OCI-LY1 (cell line): Measurements from ENCODE around the gene DCDC2.
"Not testable (repeated sequence)": the region's sequence is repeated elsewhere in the genome, so short reads cannot be mapped to it uniquely, and the experiment has no call there.

ENCODE experiments used
- CTCF ChIP-seq: fragments of 200-600 bp; sonication (generic), shearing (Covaris generic); IDR thresholded peaks from 2 replicates; pipeline ENCODE4 v1.5.1; 2017; ENCODE audit warnings: mild to moderate bottlenecking, antibody characterized with exemption, low read length, moderate library complexity, mixed read lengths
- EZH2 ChIP-seq: fragments of 200-600 bp; sonication (generic), shearing (Covaris generic); IDR thresholded peaks from 2 replicates; pipeline ENCODE4 v1.8.0; 2017; ENCODE audit warnings: borderline replicate concordance, mixed run types, mild to moderate bottlenecking, antibody characterized with exemption, low read length, moderate library complexity, mixed read lengths

- not testable (repeated sequence) for TF ChIP-seq CTCF, EZH2
Observed at GRCh38 chr6:24311775-24312174, 46.1 kb downstream of the DCDC2 start.
